Tibial nerve (tissue), 4 donors: Measurements from ENCODE around the gene SNX32. TPM values are rescaled to one million over a fixed set of nuclear protein-coding genes. Genes with fewer than 3 reads are reported as not detected.

Experiments used
- DNase-seq, 2 donors: peaks; one replicate each; pipeline ENCODE4 v3.0.0-alpha.2; 2019; ENCODE audit warnings: low spot score in 2 of 2
- H3K27ac ChIP-seq, 4 donors: fragments of 200-600 bp; sonication (generic) in 3 of 4; one replicate each; pipeline ENCODE4 v1.5.1; 2017 to 2019; ENCODE audit warnings: mild to moderate bottlenecking in 1 of 4
- H3K27me3 ChIP-seq, 2 donors: fragments of 200-600 bp; sonication (generic) in 1 of 2; one replicate each; pipeline versions ENCODE4 v1.5.1 to v1.6.0; 2017 to 2019
- H3K36me3 ChIP-seq, 3 donors: fragments of 200-600 bp; sonication (generic); one replicate each; pipeline ENCODE4 v1.5.1; 2018 to 2019
- H3K4me1 ChIP-seq, 4 donors: fragments of 200-600 bp; sonication (generic) in 3 of 4; one replicate each; pipeline ENCODE4 v1.5.1; 2017 to 2019
- H3K4me3 ChIP-seq, 4 donors: fragments of 200-600 bp; sonication (generic) in 3 of 4; one replicate each; pipeline ENCODE4 v1.5.1; 2017 to 2019; ENCODE audit warnings: mild to moderate bottlenecking in 1 of 4, moderate library complexity in 1 of 4
- H3K9me3 ChIP-seq, 4 donors: fragments of 200-600 bp; sonication (generic) in 3 of 4; one replicate each; pipeline ENCODE4 v1.5.1; 2017 to 2019
- EP300 ChIP-seq, 2 donors: sonication (generic); formaldehyde crosslinking; IDR thresholded peaks; one replicate each; pipeline ENCODE4 v1.6.1; 2017; ENCODE audit warnings: antibody characterized with exemption in 2 of 2, mild to moderate bottlenecking in 1 of 2
- POLR2A ChIP-seq, 2 donors: fragments of 450-650 bp; IDR thresholded peaks; one replicate each; pipeline ENCODE4 v1.6.1; 2017; ENCODE audit warnings: antibody characterized with exemption in 2 of 2, mild to moderate bottlenecking in 2 of 2, moderate library complexity in 2 of 2
- WGBS, 2 donors: methylation state at CpG; one replicate each; pipeline ENCODE4 v1.1.5; 2018; 5-methylcytosine and 5-hydroxymethylcytosine counted together
- total RNA-seq, 4 donors: library from RNA; depleted of rRNA; stranded (reverse); fragments of >200 nt; gene quantifications; one replicate each; pipeline ENCODE4 v1.1.0, GENCODE V29; 2016
- TF ChIP-seq, protein P1 (sequence below), 5 experiments: fragments of 200-600 bp in 3 of 5; fragments of 450-650 bp in 2 of 5; sonication (generic) in 3 of 5; IDR thresholded peaks; one replicate each; pipeline ENCODE4 v1.5.1; 2016 to 2019; ENCODE audit warnings: antibody characterized with exemption in 5 of 5, mild to moderate bottlenecking in 3 of 5, moderate library complexity in 2 of 5

SNX32 gene
- total RNA-seq, 4 donors from 2014 or later: 0.78 to 2.5 (median 1.5) TPM; not detected in 1

GRCh38 chr11:65817312-65817834 lies 16.4 kb upstream of the SNX32 start:
- H3K4me1 ChIP-seq: peaks cover 0 to 23% (median 9%) of the 10 kb centered on the region in 4 donors
- no peaks in the 10 kb centered on the region for H3K36me3 ChIP-seq
- DNase-seq: no peak
- peak overlapping the region; percentile 53 to 80 (median 60) for H3K4me3 ChIP-seq
- 57 to 62% methylated on average over 5 of the region's 5 CpGs for WGBS, 2 donors
- peak overlapping the region; percentile 47 to 89 (median 80) for H3K27ac ChIP-seq
- no peaks in the 10 kb centered on the region for H3K27me3 ChIP-seq
- no peaks in the 10 kb centered on the region for H3K9me3 ChIP-seq
- TF ChIP-seq, protein P1, sequence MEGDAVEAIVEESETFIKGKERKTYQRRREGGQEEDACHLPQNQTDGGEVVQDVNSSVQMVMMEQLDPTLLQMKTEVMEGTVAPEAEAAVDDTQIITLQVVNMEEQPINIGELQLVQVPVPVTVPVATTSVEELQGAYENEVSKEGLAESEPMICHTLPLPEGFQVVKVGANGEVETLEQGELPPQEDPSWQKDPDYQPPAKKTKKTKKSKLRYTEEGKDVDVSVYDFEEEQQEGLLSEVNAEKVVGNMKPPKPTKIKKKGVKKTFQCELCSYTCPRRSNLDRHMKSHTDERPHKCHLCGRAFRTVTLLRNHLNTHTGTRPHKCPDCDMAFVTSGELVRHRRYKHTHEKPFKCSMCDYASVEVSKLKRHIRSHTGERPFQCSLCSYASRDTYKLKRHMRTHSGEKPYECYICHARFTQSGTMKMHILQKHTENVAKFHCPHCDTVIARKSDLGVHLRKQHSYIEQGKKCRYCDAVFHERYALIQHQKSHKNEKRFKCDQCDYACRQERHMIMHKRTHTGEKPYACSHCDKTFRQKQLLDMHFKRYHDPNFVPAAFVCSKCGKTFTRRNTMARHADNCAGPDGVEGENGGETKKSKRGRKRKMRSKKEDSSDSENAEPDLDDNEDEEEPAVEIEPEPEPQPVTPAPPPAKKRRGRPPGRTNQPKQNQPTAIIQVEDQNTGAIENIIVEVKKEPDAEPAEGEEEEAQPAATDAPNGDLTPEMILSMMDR (IDR thresholded peaks at IDR 0.05): no peak
- TF ChIP-seq EP300 (IDR thresholded peaks at IDR 0.05) (no peak), POLR2A (IDR thresholded peaks at IDR 0.05) (no peak)

DNA sequence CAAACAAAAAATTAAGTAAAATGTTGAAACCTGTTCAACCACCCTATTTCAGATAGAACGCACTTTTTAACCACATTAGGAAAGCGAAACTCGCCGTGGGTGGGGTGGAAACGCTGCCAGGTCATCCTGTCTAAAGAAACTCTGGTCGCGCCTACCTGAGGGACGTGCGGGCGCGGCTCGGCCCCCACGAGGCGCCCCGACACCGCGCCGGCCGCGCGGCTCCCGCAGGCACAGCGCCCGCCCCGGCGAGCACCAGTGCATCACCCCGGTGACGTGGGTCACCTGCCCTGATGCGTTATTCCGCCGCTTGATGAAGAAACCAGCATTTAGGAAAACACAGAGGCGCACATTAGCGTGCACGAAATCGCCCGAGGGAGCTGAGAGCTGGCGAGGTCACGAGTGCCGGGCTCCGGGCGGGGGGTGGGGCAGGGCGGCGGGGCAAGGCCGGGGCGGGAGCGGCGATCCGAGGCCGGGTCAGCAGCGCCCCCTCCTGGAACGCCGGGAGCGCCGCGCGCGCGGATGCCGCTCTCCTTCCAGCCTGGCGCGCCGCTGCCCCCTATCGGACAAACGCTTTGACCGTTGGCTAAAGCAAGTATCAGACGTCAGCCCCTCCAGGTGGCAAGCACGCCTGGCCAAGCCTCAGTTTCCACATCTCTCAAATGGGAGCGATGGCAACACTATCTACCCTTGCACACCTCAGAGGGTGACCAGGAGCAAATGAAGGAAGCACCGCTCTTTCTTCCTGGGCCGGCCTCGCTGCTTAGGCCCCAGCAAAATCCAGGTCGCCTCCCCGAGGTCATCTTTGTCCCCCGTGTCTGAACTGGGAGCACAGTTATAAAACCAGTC lies 15.7 kb upstream of the SNX32 start:
- Histone ChIP-seq H3K27ac (peak overlapping the region; percentile 47 to 89 (median 80)), H3K9me3 (no peaks in the 10 kb centered on the region), H3K4me3 (peak overlapping the region; percentile 53 to 80 (median 60)), H3K27me3 (no peaks in the 10 kb centered on the region), H3K36me3 (no peaks in the 10 kb centered on the region), H3K4me1 (peaks cover 0 to 23% (median 9%) of the 10 kb centered on the region in 4 donors)
- TF ChIP-seq EP300 (IDR thresholded peaks at IDR 0.05) (peak in 1 of 2 donors; percentile 52), POLR2A (IDR thresholded peaks at IDR 0.05) (peak; percentile 28 to 36)
- TF ChIP-seq, protein P1 (IDR thresholded peaks at IDR 0.05): peak; percentile 99 to 100 (median 100)
- WGBS, 2 donors: 6 to 17% methylated on average over 25 to 69 of the region's 74 CpGs
- peak; percentile 91 to 96 for DNase-seq

DNA sequence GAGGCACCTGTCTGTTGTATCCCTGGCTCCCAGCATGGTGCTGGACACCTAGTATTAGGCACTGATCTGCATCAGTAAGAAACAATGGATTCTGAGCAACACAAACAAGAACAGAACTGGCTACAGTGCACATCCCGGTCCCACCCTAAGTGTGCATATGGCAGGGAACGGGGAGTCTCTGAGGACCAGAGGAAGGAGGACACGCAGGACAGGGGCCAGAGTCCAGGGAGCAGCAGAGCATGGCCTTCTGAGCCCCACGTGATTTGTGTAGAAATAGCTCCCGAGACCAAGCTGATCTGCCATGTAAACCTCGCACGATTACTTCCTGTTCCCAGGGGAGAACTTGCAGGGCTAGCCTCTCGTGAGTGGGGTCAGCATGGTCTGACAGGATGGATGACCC lies 12.7 kb upstream of the SNX32 start:
- DNase-seq: no peak
- WGBS, 2 donors: 51 to 64% methylated on average over 8 of the region's 8 CpGs
- Histone ChIP-seq H3K4me1 (peaks cover 0 to 18% (median 9%) of the 10 kb centered on the region in 4 donors), H3K4me3 (no peak overlapping the region), H3K27me3 (no peaks in the 10 kb centered on the region), H3K9me3 (no peaks in the 10 kb centered on the region), H3K27ac (no peak overlapping the region), H3K36me3 (no peaks in the 10 kb centered on the region)
- TF ChIP-seq, protein P1 (IDR thresholded peaks at IDR 0.05): no peak
- TF ChIP-seq EP300 (IDR thresholded peaks at IDR 0.05) (no peak), POLR2A (IDR thresholded peaks at IDR 0.05) (no peak)

DNA sequence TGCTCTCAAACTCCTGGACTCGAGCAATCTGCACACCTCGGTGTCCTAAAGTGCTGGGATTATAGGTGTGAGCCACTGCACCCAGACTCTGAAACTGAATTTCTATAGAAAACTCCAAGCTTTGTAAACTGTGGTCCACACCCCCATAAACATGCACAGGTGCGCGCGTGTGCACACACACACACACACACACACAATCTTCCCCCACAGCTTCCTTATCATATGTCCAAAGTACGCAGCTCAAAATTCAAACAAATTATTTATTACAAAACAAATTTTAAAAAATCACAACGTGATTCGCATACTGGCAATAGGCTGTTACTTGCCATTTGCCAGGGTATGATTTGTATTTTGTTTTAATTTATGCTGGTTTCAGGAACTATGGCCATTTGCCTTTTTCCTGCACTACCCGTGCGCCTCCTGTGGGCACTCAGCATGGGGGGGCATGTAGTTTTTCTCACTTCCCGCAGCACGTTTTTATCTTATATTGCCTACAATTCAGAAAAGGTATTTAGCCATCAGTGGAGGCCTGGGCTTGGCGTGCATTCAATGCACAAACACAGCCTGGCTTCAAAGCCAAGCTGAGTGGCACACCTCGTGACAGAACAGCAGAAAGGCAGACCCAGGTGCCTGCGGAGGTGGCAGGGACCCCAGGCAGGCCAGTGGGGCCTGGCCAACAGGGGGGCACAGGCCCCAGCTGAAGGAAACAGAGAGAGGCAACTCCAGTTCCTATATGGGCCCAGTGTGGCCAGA lies 10.8 kb upstream of the SNX32 start:
- peaks cover 0 to 4% (median 0%) of the 10 kb centered on the region in 4 donors for H3K4me1 ChIP-seq
- H3K27ac ChIP-seq: no peak overlapping the region
- H3K9me3 ChIP-seq: no peaks in the 10 kb centered on the region
- no peaks in the 10 kb centered on the region for H3K36me3 ChIP-seq
- DNase-seq: no peak
- no peak for TF ChIP-seq POLR2A (IDR thresholded peaks at IDR 0.05)
- TF ChIP-seq EP300 (IDR thresholded peaks at IDR 0.05): no peak
- TF ChIP-seq, protein P1 (IDR thresholded peaks at IDR 0.05): no peak
- WGBS, 2 donors: 78 to 85% methylated on average over 15 of the region's 15 CpGs
- H3K27me3 ChIP-seq: no peaks in the 10 kb centered on the region
- no peak overlapping the region for H3K4me3 ChIP-seq
